Endothelial cell of umbilical vein (primary cell): ENCODE measurements around the gene BTF3L4. TPM values are rescaled to one million over a fixed set of nuclear protein-coding genes. Genes with fewer than 3 reads are reported as not detected.

ENCODE experiments used
- BruUV-seq: library from RNA; stranded (reverse); fragments of 400-500 nt; replicated peaks from 2 replicates; lab custom pipeline; 2021; lab: Mats Ljungman, UMichigan
- CTCF ChIA-PET: fragments of 300-600, 350-600 bp; sonication (Branson Sonifier 250); formaldehyde crosslinking; loops from one replicate; lab custom pipeline; 2021; ENCODE audit warnings: antibody characterized with exemption, inconsistent platforms; lab: Charles Lee
- POLR2A ChIA-PET: fragments of 300-600, 350-600 bp; sonication (Branson Sonifier 250); formaldehyde crosslinking; loops from one replicate; lab custom pipeline; 2021; ENCODE audit warnings: antibody characterized with exemption, inconsistent platforms; lab: Charles Lee
- DNase-seq: peaks from one replicate; pipeline ENCODE4 v3.0.0-alpha.2; 2011; ENCODE audit warnings: low read depth, low spot score
- FAIRE-seq: peaks from 2 replicates; lab custom pipeline; 2011; peaks lifted over from hg19 to GRCh38; lab: Jason Lieb, UNC
- H2AFZ ChIP-seq: 2 replicates; pipeline ENCODE4 v1.6.0; 2012; ENCODE audit warnings: low read depth, low read length, control low read depth, inconsistent platforms
- H3K27ac ChIP-seq: 2 replicates; pipeline ENCODE4 v1.5.1; 2011; ENCODE audit warnings: low read depth, mild to moderate bottlenecking, control low read depth, low read length, moderate library complexity; ENCODE audit not compliant: insufficient read depth
- H3K27me3 ChIP-seq, 2 experiments: 2 replicates each; pipeline versions ENCODE4 v1.6.0 to v1.6.1; 2011; ENCODE audit warnings: low read length in 2 of 2, mixed read lengths in 1 of 2; ENCODE audit not compliant: control insufficient read depth in 2 of 2, insufficient read depth in 2 of 2
- H3K36me3 ChIP-seq, 2 experiments: 2 replicates in 1 of 2; 3 replicates in 1 of 2; pipeline ENCODE4 v1.5.1; 2011; ENCODE audit warnings: low read length in 2 of 2, mild to moderate bottlenecking in 1 of 2, moderate library complexity in 1 of 2; ENCODE audit not compliant: control insufficient read depth in 2 of 2, insufficient read depth in 2 of 2; ENCODE audit errors: extremely low read depth in 1 of 2
- H3K4me1 ChIP-seq: 3 replicates; pipeline ENCODE4 v1.5.1; 2011; ENCODE audit warnings: mild to moderate bottlenecking, low read length; ENCODE audit not compliant: control insufficient read depth, insufficient read depth; ENCODE audit errors: extremely low read depth
- H3K4me2 ChIP-seq: 2 replicates; pipeline ENCODE4 v1.6.1; 2011; ENCODE audit warnings: low read length, control low read depth, mixed read lengths; ENCODE audit not compliant: insufficient read depth
- H3K4me3 ChIP-seq, 3 experiments: fragments of 200-600 bp in 1 of 3; sonication (generic), shearing (Covaris generic) in 1 of 3; replicated peaks in 1 of 3; 2 replicates each; pipeline ENCODE4 v1.5.1; 2011 to 2016; ENCODE audit warnings: control low read depth in 3 of 3, low read length in 3 of 3, mild to moderate bottlenecking in 2 of 3, inconsistent platforms in 1 of 3, low read depth in 1 of 3, moderate library complexity in 1 of 3; ENCODE audit not compliant: insufficient read depth in 1 of 3
- H3K79me2 ChIP-seq: 2 replicates; pipeline ENCODE4 v1.6.0; 2012; ENCODE audit warnings: low read length, inconsistent platforms; ENCODE audit not compliant: control insufficient read depth, insufficient read depth
- H3K9ac ChIP-seq: replicated peaks from 2 replicates; pipeline ENCODE3; 2011; ENCODE audit warnings: low read length, control low read depth; ENCODE audit not compliant: insufficient read depth; ENCODE audit errors: extremely low read depth
- H3K9me1 ChIP-seq: replicated peaks from 3 replicates; pipeline ENCODE4 v1.6.0; 2011; ENCODE audit warnings: mild to moderate bottlenecking, low read length; ENCODE audit not compliant: control insufficient read depth, insufficient read depth; ENCODE audit errors: extremely low read depth
- H3K9me3 ChIP-seq: replicated peaks from 2 replicates; pipeline ENCODE4 v1.5.1; 2012; ENCODE audit warnings: low read length, inconsistent platforms; ENCODE audit not compliant: control insufficient read depth, insufficient read depth
- H4K20me1 ChIP-seq: replicated peaks from 2 replicates; pipeline ENCODE3; 2011; ENCODE audit warnings: mild to moderate bottlenecking, low read length; ENCODE audit not compliant: control insufficient read depth, insufficient read depth; ENCODE audit errors: extremely low read depth
- EZH2 ChIP-seq: IDR thresholded peaks from 2 replicates; pipeline ENCODE4 v1.6.1; 2012; ENCODE audit warnings: borderline replicate concordance, low read depth, mild to moderate bottlenecking, moderate library complexity, low read length, inconsistent platforms; ENCODE audit not compliant: severe bottlenecking
- FOS ChIP-seq: IDR thresholded peaks from 2 replicates; pipeline ENCODE4 v1.6.1; 2011; ENCODE audit warnings: mild to moderate bottlenecking, low read length, moderate library complexity, borderline replicate concordance; ENCODE audit not compliant: insufficient read depth
- GATA2 ChIP-seq: IDR thresholded peaks from 2 replicates; pipeline ENCODE4 v1.7.0; 2011; ENCODE audit warnings: low read depth, mild to moderate bottlenecking, moderate library complexity, mixed read lengths, low read length; ENCODE audit not compliant: insufficient read length, insufficient read depth
- MYC ChIP-seq: IDR thresholded peaks from one replicate; pipeline ENCODE4 v1.6.1; 2011; ENCODE audit warnings: mild to moderate bottlenecking, low read depth, low read length
- POLR2AphosphoS5 ChIP-seq: IDR thresholded peaks from 2 replicates; pipeline ENCODE4 v1.6.1; 2012; ENCODE audit warnings: low read depth, mild to moderate bottlenecking, control low read depth, low read length, moderate library complexity; ENCODE audit not compliant: insufficient read depth
- dilution Hi-C: fragments of 300-500 bp; cut with MboI; formaldehyde crosslinking; loops from one replicate; pipeline ENCODE4 v1.15.0; 2019; ENCODE audit warnings: low sequenced_read_pairs; ENCODE audit not compliant: extremely low pct_ligation_motif_present
- intact Hi-C: fragments of 100-400 bp; cut with micrococcal nuclease; formaldehyde crosslinking; loops from one replicate; pipeline ENCODE4 v1.10.0; 2022
- polyA plus RNA-seq, 4 experiments: library from polyadenylated mRNA; depleted of rRNA in 3 of 4; stranded (reverse) in 3 of 4; unstranded in 1 of 4; fragments of >200 nt; gene quantifications; 2 replicates each; pipeline versions ENCODE4 v1.2.1 to v1.2.3, GENCODE V29; 2011 to 2012; ENCODE audit warnings: missing spikeins in 1 of 4
- total RNA-seq: library from RNA; stranded (reverse); gene quantifications from 2 replicates; pipeline ENCODE4 v1.2.3, GENCODE V29; 2021
- TF ChIP-seq, protein P1 (sequence below): IDR thresholded peaks from 2 replicates; pipeline ENCODE4 v1.6.1; 2011; ENCODE audit not compliant: insufficient read depth, insufficient read length

BTF3L4 gene
- total and polyA plus RNA-seq, 2 donors (not counting 3 experiments of a cell fraction or from before 2014, with no cell fraction given) = 25.1 to 43.2 TPM

DNA sequence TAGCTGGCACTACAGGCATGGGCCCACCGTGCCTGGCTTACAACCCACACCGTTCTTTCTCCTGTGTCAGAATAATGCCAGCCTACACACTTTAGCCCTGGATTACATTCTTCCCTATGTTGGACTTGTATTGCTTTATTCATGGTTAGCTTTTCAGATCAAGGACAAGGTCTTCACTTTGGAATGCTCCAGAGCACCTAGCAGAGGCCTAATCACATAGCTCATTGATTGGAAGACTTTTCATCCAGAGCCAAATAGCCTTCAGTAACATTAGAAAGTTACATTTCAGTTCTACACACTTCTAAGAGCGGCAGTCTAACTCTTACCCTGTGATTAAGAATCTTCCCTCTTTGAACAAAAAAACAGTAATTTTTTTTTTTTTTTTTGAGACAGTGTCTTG, 56.4 kb downstream of the BTF3L4 start:
- no peaks in the 10 kb centered on the region for H3K36me3 ChIP-seq
- H3K27ac ChIP-seq = no peak overlapping the region
- no peaks in the 10 kb centered on the region for H3K9me3 ChIP-seq
- no TSS peak for BruUV-seq
- H4K20me1 ChIP-seq = no peaks in the 10 kb centered on the region
- no peak overlapping the region for H2AFZ ChIP-seq
- H3K4me1 ChIP-seq = no peaks in the 10 kb centered on the region
- ChIA-PET POLR2A (interaction anchor here (0.7 kb wide), 1 partner anchor 79 kb away, joined by 7 read pairs; no protein-coding TSS in a partner anchor), CTCF (interaction anchor here (1.4 to 1.9 kb wide), 2 partner anchors 15 to 52 kb away, joined by 3 to 4 read pairs; no protein-coding TSS in a partner anchor)
- intact Hi-C loops = no loop called here
- H3K9ac ChIP-seq = no peak overlapping the region
- dilution Hi-C loops = no loop called here
- H3K9me1 ChIP-seq = no peaks in the 10 kb centered on the region
- H3K4me2 ChIP-seq = no peak overlapping the region
- H3K27me3 ChIP-seq = no peaks in the 10 kb centered on the region
- no peak overlapping the region for H3K4me3 ChIP-seq
- TF ChIP-seq EZH2 = no peak
- no peak for TF ChIP-seq FOS
- TF ChIP-seq, protein P1, sequence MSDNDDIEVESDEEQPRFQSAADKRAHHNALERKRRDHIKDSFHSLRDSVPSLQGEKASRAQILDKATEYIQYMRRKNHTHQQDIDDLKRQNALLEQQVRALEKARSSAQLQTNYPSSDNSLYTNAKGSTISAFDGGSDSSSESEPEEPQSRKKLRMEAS = no peak
- no peak for TF ChIP-seq GATA2
- FAIRE-seq (no peak), DNase-seq (no peak)
- H3K79me2 ChIP-seq = no peaks in the 10 kb centered on the region

DNA sequence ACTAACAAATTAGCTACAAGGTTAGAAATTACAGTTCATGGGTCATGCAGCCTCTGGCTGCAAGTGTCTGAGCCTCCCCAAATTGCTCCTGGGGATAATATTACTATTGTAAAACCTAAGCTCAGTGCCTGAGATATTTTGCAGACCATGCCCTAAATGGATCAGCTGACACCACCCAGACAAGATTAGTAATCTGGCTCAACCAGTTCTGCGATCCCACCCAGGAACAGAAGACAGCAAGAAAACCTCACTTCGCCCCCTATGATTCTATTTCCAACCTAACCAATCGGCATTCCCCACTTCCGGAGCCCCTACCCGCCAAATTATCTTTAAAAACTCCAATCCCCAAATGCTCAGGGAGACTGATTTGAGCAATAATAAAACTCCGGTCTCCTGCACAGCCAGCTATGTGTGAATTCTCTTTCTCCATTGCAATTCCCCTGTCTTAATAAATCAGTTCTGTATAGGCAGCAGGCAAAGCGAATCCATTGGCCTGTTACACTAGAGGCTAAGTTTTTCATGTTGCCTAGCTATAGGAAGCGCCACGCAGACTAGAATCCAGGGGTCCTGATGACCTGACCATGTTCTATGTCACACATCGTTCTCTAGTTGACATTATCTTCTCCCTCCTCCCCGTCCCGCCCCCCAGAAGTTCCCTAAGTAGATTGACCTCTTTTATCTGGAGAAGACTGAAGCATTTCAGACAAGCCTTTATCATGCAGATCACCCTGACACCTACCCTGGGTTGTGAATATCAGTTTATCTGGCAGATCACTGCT, 63.4 kb downstream of the BTF3L4 start:
- DNase-seq = no peak
- H2AFZ ChIP-seq = no peak overlapping the region
- FAIRE-seq = no peak
- H3K27me3 ChIP-seq = no peaks in the 10 kb centered on the region
- H3K4me1 ChIP-seq = no peaks in the 10 kb centered on the region
- H3K9me3 ChIP-seq = no peaks in the 10 kb centered on the region
- H3K4me2 ChIP-seq = no peak overlapping the region
- no peaks in the 10 kb centered on the region for H4K20me1 ChIP-seq
- ChIA-PET CTCF (interaction anchor here (0.8 to 1.4 kb wide), 3 partner anchors 13 to 211 kb away, joined by 3 to 4 read pairs (median 3); no protein-coding TSS in a partner anchor), POLR2A (no interaction called here)
- BruUV-seq = no TSS peak
- no peak for TF ChIP-seq POLR2AphosphoS5
- TF ChIP-seq MYC = no peak
- no peak for TF ChIP-seq FOS
- no peaks in the 10 kb centered on the region for H3K79me2 ChIP-seq
- H3K9me1 ChIP-seq = no peaks in the 10 kb centered on the region
- H3K4me3 ChIP-seq = no peak overlapping the region
- intact Hi-C loops = loop anchor here (10.0 kb wide), 1 partner anchor 225 kb away; no protein-coding TSS in a partner anchor
- no peaks in the 10 kb centered on the region for H3K36me3 ChIP-seq
- no peak overlapping the region for H3K27ac ChIP-seq
- H3K9ac ChIP-seq = no peak overlapping the region
- dilution Hi-C loops = no loop called here
